PC-3 (cell line): ENCODE results near the gene RCOR2.

ENCODE experiments used
- CTCF ChIP-seq: fragments of 300-600 bp; sonication (generic); conservative IDR thresholded peaks from 2 replicates; pipeline ENCODE4 v1.5.1; 2017; ENCODE audit warnings: antibody characterized with exemption, low read depth, mild to moderate bottlenecking, low read length
- EZH2 ChIP-seq: fragments of 300-600 bp; sonication (generic); IDR thresholded peaks from one replicate; pipeline ENCODE4 v1.6.1; 2017; ENCODE audit warnings: antibody characterized with exemption, mild to moderate bottlenecking, low read length; ENCODE audit not compliant: unreplicated experiment
- EZH2phosphoT487 ChIP-seq: fragments of 300-600 bp; sonication (generic); IDR thresholded peaks from 2 replicates; pipeline ENCODE4 v1.6.1; 2018; ENCODE audit warnings: mild to moderate bottlenecking, antibody characterized with exemption, low read length, borderline replicate concordance

DNA sequence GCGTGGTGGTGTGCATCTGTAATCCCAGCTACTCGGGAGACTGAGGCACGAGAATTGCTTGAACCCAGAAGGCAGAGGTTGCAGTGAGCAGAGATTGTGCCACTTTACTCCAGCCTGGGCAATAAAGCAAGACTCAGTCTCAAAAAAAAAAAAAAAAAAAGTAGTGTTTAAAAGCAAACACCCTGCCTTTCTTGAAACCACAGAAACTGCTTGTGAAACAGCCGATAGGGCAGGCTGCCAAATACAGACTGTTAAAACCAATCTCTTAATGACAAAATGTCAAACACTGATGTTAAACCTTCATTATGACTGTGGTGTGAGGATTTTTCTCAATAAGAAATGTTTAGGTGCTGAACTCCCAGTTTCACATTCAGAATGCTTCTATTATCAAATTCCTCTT is 50.8 kb downstream of the RCOR2 start:
- TF ChIP-seq EZH2 (no peak), CTCF (no peak), EZH2phosphoT487 (no peak)
